H9 (cell line): ENCODE data around the gene ARHGAP22. TPM values are rescaled to one million over a fixed set of nuclear protein-coding genes. Genes with fewer than 3 reads are reported as not detected.
"Not testable (repeated sequence)": the region's sequence is repeated elsewhere in the genome, so short reads cannot be mapped to it uniquely, and the experiment has no call there.

ENCODE experiments used
- DNase-seq: peaks from one replicate; pipeline ENCODE4 v3.0.0-alpha.2; 2017
- H2AFZ ChIP-seq: one replicate; pipeline ENCODE4 v1.6.1; 2013; ENCODE audit warnings: mild to moderate bottlenecking, low read length, control low read depth, moderate library complexity
- H2AK5ac ChIP-seq: 2 replicates; pipeline ENCODE4 v1.6.1; 2013; ENCODE audit warnings: low read length, control low read depth, mixed read lengths; ENCODE audit not compliant: insufficient read length
- H2BK120ac ChIP-seq: one replicate; pipeline ENCODE4 v1.6.1; 2013; ENCODE audit warnings: low read depth, mild to moderate bottlenecking, low read length, control low read depth, inconsistent platforms; ENCODE audit not compliant: poor library complexity, severe bottlenecking
- H2BK12ac ChIP-seq: 2 replicates; pipeline ENCODE4 v1.6.1; 2013; ENCODE audit warnings: low read length, control low read depth, mixed read lengths, low read depth; ENCODE audit not compliant: insufficient read length
- H2BK15ac ChIP-seq: 2 replicates; pipeline ENCODE4 v1.6.1; 2013; ENCODE audit warnings: low read depth, low read length, control low read depth
- H2BK20ac ChIP-seq: one replicate; pipeline ENCODE4 v1.6.1; 2013; ENCODE audit warnings: low read depth, mild to moderate bottlenecking, low read length, control low read depth, inconsistent platforms; ENCODE audit not compliant: poor library complexity, severe bottlenecking
- H2BK5ac ChIP-seq: 2 replicates; pipeline ENCODE4 v1.6.1; 2013; ENCODE audit warnings: low read length, control low read depth, mixed read lengths; ENCODE audit not compliant: insufficient read length
- H3K14ac ChIP-seq: 2 replicates; pipeline ENCODE4 v1.6.1; 2013; ENCODE audit warnings: low read length, control low read depth; ENCODE audit not compliant: insufficient read depth
- H3K18ac ChIP-seq: 2 replicates; pipeline ENCODE4 v1.6.1; 2013; ENCODE audit warnings: low read depth, mild to moderate bottlenecking, mixed read lengths, low read length, control low read depth; ENCODE audit not compliant: insufficient read length
- H3K23ac ChIP-seq: 2 replicates; pipeline ENCODE4 v1.6.1; 2013; ENCODE audit warnings: low read length, control low read depth, mixed read lengths, low read depth; ENCODE audit not compliant: insufficient read length
- H3K23me2 ChIP-seq: 2 replicates; pipeline ENCODE4 v1.6.1; 2013; ENCODE audit warnings: low read depth, mild to moderate bottlenecking, mixed read lengths, low read length, control low read depth; ENCODE audit not compliant: insufficient read length, poor library complexity, severe bottlenecking
- H3K27ac ChIP-seq: 2 replicates; pipeline ENCODE4 v1.5.1; 2013; ENCODE audit warnings: low read length, control low read depth, mixed read lengths, low read depth; ENCODE audit not compliant: insufficient read length
- H3K27me3 ChIP-seq: 2 replicates; pipeline ENCODE4 v1.6.1; 2013; ENCODE audit warnings: low read length, control low read depth, inconsistent platforms; ENCODE audit not compliant: insufficient read depth
- H3K4ac ChIP-seq: 2 replicates; pipeline ENCODE4 v1.6.1; 2013; ENCODE audit warnings: low read depth, mild to moderate bottlenecking, control low read depth, inconsistent platforms, low read length, moderate library complexity
- H3K4me1 ChIP-seq: 2 replicates; pipeline ENCODE4 v1.6.1; 2013; ENCODE audit warnings: low read length, control low read depth, inconsistent platforms; ENCODE audit not compliant: insufficient read depth
- H3K4me2 ChIP-seq: 2 replicates; pipeline ENCODE4 v1.6.1; 2013; ENCODE audit warnings: low read length, control low read depth, mixed read lengths; ENCODE audit not compliant: insufficient read length, insufficient read depth
- H3K56ac ChIP-seq: 2 replicates; pipeline ENCODE4 v1.6.1; 2013; ENCODE audit warnings: low read depth, mild to moderate bottlenecking, mixed read lengths, low read length, control low read depth; ENCODE audit not compliant: insufficient read length
- H3K79me1 ChIP-seq: 2 replicates; pipeline ENCODE4 v1.6.1; 2013; ENCODE audit warnings: low read depth, mild to moderate bottlenecking, moderate library complexity, low read length, control low read depth, inconsistent platforms; ENCODE audit not compliant: insufficient read depth, poor library complexity, severe bottlenecking
- H3K79me2 ChIP-seq: 2 replicates; pipeline ENCODE4 v1.6.1; 2013; ENCODE audit warnings: low read length, control low read depth, inconsistent platforms; ENCODE audit not compliant: insufficient read depth
- H3K9ac ChIP-seq: 2 replicates; pipeline ENCODE4 v1.6.1; 2013; ENCODE audit warnings: low read length, control low read depth, mixed read lengths; ENCODE audit not compliant: insufficient read length; ENCODE audit errors: extremely low read depth
- H3K9me3 ChIP-seq: one replicate; pipeline ENCODE4 v1.6.1; 2013; ENCODE audit warnings: low read depth, low read length, inconsistent platforms; ENCODE audit not compliant: control insufficient read depth
- H3T11ph ChIP-seq: one replicate; pipeline ENCODE4 v1.6.1; 2013; ENCODE audit warnings: mild to moderate bottlenecking, low read length, control low read depth, inconsistent platforms
- H4K20me1 ChIP-seq: one replicate; pipeline ENCODE4 v1.6.1; 2013; ENCODE audit not compliant: control insufficient read depth, insufficient read length, insufficient read depth
- H4K5ac ChIP-seq: 2 replicates; pipeline ENCODE4 v1.6.1; 2013; ENCODE audit warnings: low read depth, mild to moderate bottlenecking, mixed read lengths, low read length, control low read depth; ENCODE audit not compliant: insufficient read length
- H4K8ac ChIP-seq: replicated peaks from 2 replicates; pipeline ENCODE4 v1.6.1; 2013; ENCODE audit warnings: low read length, control low read depth, mixed read lengths, low read depth; ENCODE audit not compliant: insufficient read length
- H4K91ac ChIP-seq: 2 replicates; pipeline ENCODE4 v1.6.1; 2013; ENCODE audit warnings: low read depth, mild to moderate bottlenecking, moderate library complexity, mixed read lengths, low read length, control low read depth; ENCODE audit not compliant: insufficient read length
- H3K27ac Mint-ChIP-seq, 3 experiments: 2 replicates in 2 of 3; 3 replicates in 1 of 3; pipeline ENCODE4 v1.8.0; 2020 to 2021; ENCODE audit warnings: mixed read lengths in 3 of 3, mild to moderate bottlenecking in 1 of 3, moderate library complexity in 1 of 3
- H3K27me3 Mint-ChIP-seq: 2 replicates; pipeline ENCODE4 v1.8.0; 2021; ENCODE audit warnings: low read depth, mild to moderate bottlenecking, moderate library complexity, mixed read lengths
- H3K36me3 Mint-ChIP-seq, 3 experiments: 2 replicates in 2 of 3; 3 replicates in 1 of 3; pipeline ENCODE4 v1.8.0; 2020 to 2021; ENCODE audit warnings: low read depth in 3 of 3, mixed read lengths in 3 of 3; ENCODE audit not compliant: insufficient read depth in 1 of 3
- H3K4me1 Mint-ChIP-seq, 2 experiments: 2 replicates each; pipeline ENCODE4 v1.8.0; 2020; ENCODE audit warnings: mixed read lengths in 2 of 2
- H3K4me3 Mint-ChIP-seq, 2 experiments: 2 replicates in 1 of 2; 3 replicates in 1 of 2; pipeline ENCODE4 v1.8.0; 2020 to 2021; ENCODE audit warnings: mild to moderate bottlenecking in 2 of 2, mixed read lengths in 2 of 2, moderate library complexity in 1 of 2
- H3K9me3 Mint-ChIP-seq, 2 experiments: 2 replicates in 1 of 2; 3 replicates in 1 of 2; pipeline ENCODE4 v1.8.0; 2020; ENCODE audit warnings: mild to moderate bottlenecking in 2 of 2, mixed read lengths in 2 of 2, moderate library complexity in 1 of 2
- CTCF ChIP-seq: fragments of 200-600 bp; sonication (generic); conservative IDR thresholded peaks from 3 replicates; pipeline ENCODE4 v1.8.0; 2021; ENCODE audit warnings: antibody characterized with exemption, mild to moderate bottlenecking
- WGBS: extraction: QIAGEN DNeasy Blood & Tissue Kit; methylation state at CpG from one replicate; pipeline ENCODE4 v1.1.7; 2013; ENCODE audit warnings: missing lambda C conversion rate, low lambda C conversion rate, mixed read lengths; ENCODE audit not compliant: insufficient read length; ENCODE audit errors: extremely low coverage; 5-methylcytosine and 5-hydroxymethylcytosine counted together
- total RNA-seq: library from RNA; stranded (reverse); gene quantifications from 2 replicates; pipeline ENCODE4 v1.2.1, GENCODE V29; 2021

ARHGAP22 gene
- total RNA-seq, 1 experiment from 2014 or later, result 7.4 TPM

DNA sequence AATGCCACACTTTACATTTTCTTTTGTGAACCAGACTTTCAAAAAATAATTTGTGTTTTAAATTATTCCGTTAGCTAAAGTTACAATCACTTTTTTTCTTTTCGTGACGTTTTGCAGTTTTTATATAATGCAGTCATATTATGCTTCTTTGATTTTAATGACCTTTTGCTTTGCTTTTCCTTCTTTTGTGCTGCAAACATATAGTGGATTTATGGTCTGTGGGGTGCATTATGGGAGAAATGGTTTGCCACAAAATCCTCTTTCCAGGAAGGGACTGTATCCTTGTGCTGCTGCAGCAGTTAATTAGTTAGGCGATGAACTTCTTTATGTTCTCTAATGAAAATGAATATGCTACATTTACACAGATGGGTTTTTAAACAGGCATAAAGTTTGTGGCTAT is 181.0 kb downstream of the ARHGAP22 start:
- Histone ChIP-seq H3K4ac (no peak overlapping the region), H2AFZ (no peak overlapping the region), H3K4me1 (no peaks in the 10 kb centered on the region), H2AK5ac (no peak overlapping the region), H3K79me2 (no peaks in the 10 kb centered on the region), H2BK120ac (no peak overlapping the region), H3K79me1 (no peaks in the 10 kb centered on the region), H2BK12ac (no peak overlapping the region), H4K5ac (no peak overlapping the region), H3K4me2 (no peak overlapping the region), H3K27me3 (no peaks in the 10 kb centered on the region), H3K23me2 (no peaks in the 10 kb centered on the region), H4K8ac (no peak overlapping the region), H2BK15ac (no peak overlapping the region), H3K56ac (no peak overlapping the region), H3K14ac (no peak overlapping the region), H3T11ph (no peak overlapping the region), H3K9me3 (no peaks in the 10 kb centered on the region), H2BK5ac (no peak overlapping the region), H4K91ac (no peak overlapping the region), H3K23ac (no peak overlapping the region), H3K18ac (no peak overlapping the region), H2BK20ac (no peak overlapping the region), H3K9ac (no peak overlapping the region), H4K20me1 (no peaks in the 10 kb centered on the region), H3K27ac (no peak overlapping the region)
- no peaks in the 10 kb centered on the region for H3K9me3 Mint-ChIP-seq
- no peak overlapping the region for H3K27ac Mint-ChIP-seq
- no peaks in the 10 kb centered on the region for H3K27me3 Mint-ChIP-seq
- no peak overlapping the region for H3K4me3 Mint-ChIP-seq
- TF ChIP-seq CTCF, result no peak
- no peaks in the 10 kb centered on the region for H3K4me1 Mint-ChIP-seq
- H3K36me3 Mint-ChIP-seq, result peaks cover 0 to 18% (median 12%) of the 10 kb centered on the region in 3 experiments; a peak in 4 of 7 replicates
- no peak for DNase-seq
- no CpG with 5 or more reads among the region's 4 CpGs for WGBS

- not testable (repeated sequence) for H2AK5ac ChIP-seq, H3K56ac ChIP-seq, H3T11ph ChIP-seq, H3K79me2 ChIP-seq, H4K8ac ChIP-seq, DNase-seq, H3K4me2 ChIP-seq, H3K9me3 ChIP-seq, H2BK12ac ChIP-seq, H3K18ac ChIP-seq, H3K27ac ChIP-seq, H3K23me2 ChIP-seq, H4K5ac ChIP-seq, H2BK120ac ChIP-seq, H3K27me3 Mint-ChIP-seq, H3K4ac ChIP-seq, H2AFZ ChIP-seq, H4K91ac ChIP-seq, H3K4me3 Mint-ChIP-seq, H3K27me3 ChIP-seq, H4K20me1 ChIP-seq, H3K23ac ChIP-seq, H3K27ac Mint-ChIP-seq, H3K14ac ChIP-seq, H2BK5ac ChIP-seq, H3K79me1 ChIP-seq, H3K9me3 Mint-ChIP-seq, H3K9ac ChIP-seq, H3K4me1 ChIP-seq, H2BK15ac ChIP-seq, H3K36me3 Mint-ChIP-seq, H2BK20ac ChIP-seq
- peaks cover 0 to 12% of the 10 kb centered on the region in 2 experiments; a peak in 2 of 4 replicates for H3K4me1 Mint-ChIP-seq
- WGBS, result no CpG with 5 or more reads among the region's 2 CpGs
These were observed 183.0 kb downstream of the ARHGAP22 start for GRCh38 chr10:48421862-48422261.
